ENCODE results near the gene TFDP1. TPM values are rescaled to one million over a fixed set of nuclear protein-coding genes. Genes with fewer than 3 reads are reported as not detected.
"Not testable (repeated sequence)": the region's sequence is repeated elsewhere in the genome, so short reads cannot be mapped to it uniquely, and the experiment has no call there.

The TFDP1 gene
- total RNA-seq, 2 donors from 2014 or later, result 87.5 to 99.2 TPM

- Mint-ChIP-seq H3K36me3 (ENCODE audit: insufficient read depth in 2 of 2) (peaks cover 17 to 35% of the 10 kb centered on the region in 2 donors), H3K27me3 (ENCODE audit: low read depth) (no peaks in the 10 kb centered on the region)
- ATAC-seq (replicated peaks in 1 of 2), result no peak
These were observed 39.1 kb downstream of the TFDP1 start for GRCh38 chr13:113623491-113624234.

GRCh38 chr13:113624235-113624587 lies 39.7 kb downstream of the TFDP1 start:
- Mint-ChIP-seq H3K4me3 (no peak overlapping the region), H3K4me1 (ENCODE audit: low read depth) (no peaks in the 10 kb centered on the region), H3K27me3 (ENCODE audit: low read depth) (no peaks in the 10 kb centered on the region), H3K9me3 (peaks cover 3% of the 10 kb centered on the region in 2 donors), H3K27ac (no peak overlapping the region), H3K36me3 (ENCODE audit: insufficient read depth in 2 of 2) (peaks cover 17 to 35% of the 10 kb centered on the region in 2 donors)
- DNase-seq, result no peak
- ATAC-seq (replicated peaks in 1 of 2), result no peak

More at GRCh38 chr13:113623491-113624234, 39.1 kb downstream of the TFDP1 start:
- Mint-ChIP-seq H3K4me1 (ENCODE audit: low read depth) (no peaks in the 10 kb centered on the region), H3K27ac (no peak overlapping the region), H3K9me3 (peaks cover 3% of the 10 kb centered on the region in 2 donors), H3K4me3 (no peak overlapping the region)
- no peak for DNase-seq

- H3K9me3 Mint-ChIP-seq; H3K27me3 Mint-ChIP-seq (ENCODE audit: low read depth); DNase-seq; ATAC-seq (replicated peaks in 1 of 2); H3K27ac Mint-ChIP-seq; H3K4me3 Mint-ChIP-seq; H3K4me1 Mint-ChIP-seq (ENCODE audit: low read depth): not testable (repeated sequence)
- H3K36me3 Mint-ChIP-seq (ENCODE audit: insufficient read depth in 2 of 2), result peaks cover 17 to 35% of the 10 kb centered on the region in 2 donors
These were observed 40.2 kb downstream of the TFDP1 start for GRCh38 chr13:113624640-113625304.

- no peak overlapping the region for H3K4me3 Mint-ChIP-seq
- H3K27me3 Mint-ChIP-seq (ENCODE audit: low read depth), result no peaks in the 10 kb centered on the region
- H3K9me3 Mint-ChIP-seq, result peaks cover 3% of the 10 kb centered on the region in 2 donors
- H3K36me3 Mint-ChIP-seq (ENCODE audit: insufficient read depth in 2 of 2), result peaks cover 17 to 36% of the 10 kb centered on the region in 2 donors
- DNase-seq, result no peak
- ATAC-seq (replicated peaks in 1 of 2), result no peak
- H3K27ac Mint-ChIP-seq, result peak overlapping the region; percentile 39
- H3K4me1 Mint-ChIP-seq (ENCODE audit: low read depth), result no peaks in the 10 kb centered on the region
These were observed 41.6 kb downstream of the TFDP1 start for GRCh38 chr13:113625965-113626721.

GRCh38 chr13:113627136-113627535 lies 42.6 kb downstream of the TFDP1 start:
- no peak overlapping the region for H3K4me3 Mint-ChIP-seq
- peaks cover 3% of the 10 kb centered on the region in 2 donors for H3K9me3 Mint-ChIP-seq
- DNase-seq (no peak), ATAC-seq (replicated peaks in 1 of 2) (no peak)
- peaks cover 17 to 37% of the 10 kb centered on the region in 2 donors for H3K36me3 Mint-ChIP-seq (ENCODE audit: insufficient read depth in 2 of 2)
- no peak overlapping the region for H3K27ac Mint-ChIP-seq
- H3K27me3 Mint-ChIP-seq (ENCODE audit: low read depth), result no peaks in the 10 kb centered on the region
- no peaks in the 10 kb centered on the region for H3K4me1 Mint-ChIP-seq (ENCODE audit: low read depth)

- Mint-ChIP-seq H3K36me3 (ENCODE audit: insufficient read depth in 2 of 2) (peaks cover 17 to 35% of the 10 kb centered on the region in 2 donors), H3K27me3 (ENCODE audit: low read depth) (no peaks in the 10 kb centered on the region), H3K4me1 (ENCODE audit: low read depth) (peaks cover 8% of the 10 kb centered on the region), H3K9me3 (peaks cover 3% of the 10 kb centered on the region in 2 donors), H3K27ac (no peak overlapping the region), H3K4me3 (no peak overlapping the region)
- DNase-seq (no peak), ATAC-seq (replicated peaks in 1 of 2) (no peak)
These were observed 44.0 kb downstream of the TFDP1 start for GRCh38 chr13:113628291-113629270.

- no peak for DNase-seq
- Mint-ChIP-seq H3K27ac (no peak overlapping the region), H3K4me3 (no peak overlapping the region), H3K9me3 (no peaks in the 10 kb centered on the region), H3K36me3 (ENCODE audit: insufficient read depth in 2 of 2) (peaks cover 8 to 34% of the 10 kb centered on the region in 2 donors), H3K27me3 (ENCODE audit: low read depth) (no peaks in the 10 kb centered on the region), H3K4me1 (ENCODE audit: low read depth) (peaks cover 8% of the 10 kb centered on the region)
- ATAC-seq (replicated peaks in 1 of 2), result no peak
These were observed 45.3 kb downstream of the TFDP1 start for GRCh38 chr13:113629866-113630265.

GRCh38 chr13:113630296-113630695 lies 45.7 kb downstream of the TFDP1 start:
- no peak overlapping the region for H3K27ac Mint-ChIP-seq
- peaks cover 5 to 31% of the 10 kb centered on the region in 2 donors for H3K36me3 Mint-ChIP-seq (ENCODE audit: insufficient read depth in 2 of 2)
- H3K4me1 Mint-ChIP-seq (ENCODE audit: low read depth), result peaks cover 8% of the 10 kb centered on the region
- ATAC-seq (replicated peaks in 1 of 2) (no peak), DNase-seq (no peak)
- H3K4me3 Mint-ChIP-seq, result no peak overlapping the region
- H3K27me3 Mint-ChIP-seq (ENCODE audit: low read depth), result no peaks in the 10 kb centered on the region
- no peaks in the 10 kb centered on the region for H3K9me3 Mint-ChIP-seq

- Mint-ChIP-seq H3K27ac (no peak overlapping the region), H3K4me3 (no peak overlapping the region), H3K4me1 (ENCODE audit: low read depth) (peaks cover 8% of the 10 kb centered on the region), H3K36me3 (ENCODE audit: insufficient read depth in 2 of 2) (peaks cover 0 to 31% of the 10 kb centered on the region in 2 donors), H3K27me3 (ENCODE audit: low read depth) (no peaks in the 10 kb centered on the region), H3K9me3 (no peaks in the 10 kb centered on the region)
- DNase-seq (no peak), ATAC-seq (replicated peaks in 1 of 2) (no peak)
These were observed 46.3 kb downstream of the TFDP1 start for GRCh38 chr13:113630804-113631203.

GRCh38 chr13:113631341-113632095 lies 47.0 kb downstream of the TFDP1 start:
- H3K4me3 Mint-ChIP-seq, result no peak overlapping the region
- no peak for DNase-seq
- H3K36me3 Mint-ChIP-seq (ENCODE audit: insufficient read depth in 2 of 2), result peaks cover 2 to 27% of the 10 kb centered on the region in 2 donors
- H3K9me3 Mint-ChIP-seq, result no peaks in the 10 kb centered on the region
- peaks cover 8% of the 10 kb centered on the region for H3K4me1 Mint-ChIP-seq (ENCODE audit: low read depth)
- H3K27ac Mint-ChIP-seq, result no peak overlapping the region
- ATAC-seq (replicated peaks in 1 of 2), result no peak
- H3K27me3 Mint-ChIP-seq (ENCODE audit: low read depth), result no peaks in the 10 kb centered on the region

GRCh38 chr13:113632706-113633484 lies 48.3 kb downstream of the TFDP1 start:
- no peaks in the 10 kb centered on the region for H3K27me3 Mint-ChIP-seq (ENCODE audit: low read depth)
- ATAC-seq (replicated peaks in 1 of 2), result no peak
- peaks cover 8% of the 10 kb centered on the region for H3K4me1 Mint-ChIP-seq (ENCODE audit: low read depth)
- no peaks in the 10 kb centered on the region for H3K9me3 Mint-ChIP-seq
- DNase-seq, result no peak
- no peak overlapping the region for H3K4me3 Mint-ChIP-seq
- peaks cover 4 to 31% of the 10 kb centered on the region in 2 donors for H3K36me3 Mint-ChIP-seq (ENCODE audit: insufficient read depth in 2 of 2)
- H3K27ac Mint-ChIP-seq, result no peak overlapping the region

Measured in activated T-cell treated with anti-CD3 and anti-CD28 coated beads, Interleukin-2, amount 50 U/mL, for 72 hours (primary cell).